ENCODE results near the gene CCDC7. TPM values are rescaled to one million over a fixed set of nuclear protein-coding genes. Genes with fewer than 3 reads are reported as not detected.

Gene CCDC7
- total RNA-seq, 1 experiment from 2014 or later: 6.3 TPM

DNA sequence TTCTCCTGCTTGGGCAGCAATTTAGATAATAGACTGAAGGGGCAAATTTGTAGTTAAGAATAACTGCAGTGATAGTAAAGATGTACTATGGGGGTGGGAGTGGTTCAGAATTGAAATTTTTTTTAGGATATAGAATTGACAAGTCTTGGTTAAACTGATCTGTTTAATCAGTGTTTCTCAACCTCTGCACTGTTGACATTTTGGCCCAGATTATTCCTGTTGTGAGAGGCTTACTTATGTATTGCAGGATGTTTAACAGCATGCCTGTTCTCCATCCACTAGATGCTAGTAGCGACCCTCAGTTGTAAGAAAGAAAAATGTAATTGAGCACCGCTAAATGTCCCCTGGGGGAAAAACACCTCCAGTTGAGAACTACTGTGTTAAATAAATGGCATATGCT lies 176.5 kb downstream of the CCDC7 start:
- no peak overlapping the region for H3K4me3 Mint-ChIP-seq (ENCODE audit: unreplicated experiment)
- H3K27ac Mint-ChIP-seq (ENCODE audit: low read depth, unreplicated experiment): no peak overlapping the region
- no peak for DNase-seq (ENCODE audit: unreplicated experiment)
- intact Hi-C loops (cut with micrococcal nuclease): no loop called here
- CTCF ChIA-PET: no interaction called here
- TF ChIP-seq, protein P1, sequence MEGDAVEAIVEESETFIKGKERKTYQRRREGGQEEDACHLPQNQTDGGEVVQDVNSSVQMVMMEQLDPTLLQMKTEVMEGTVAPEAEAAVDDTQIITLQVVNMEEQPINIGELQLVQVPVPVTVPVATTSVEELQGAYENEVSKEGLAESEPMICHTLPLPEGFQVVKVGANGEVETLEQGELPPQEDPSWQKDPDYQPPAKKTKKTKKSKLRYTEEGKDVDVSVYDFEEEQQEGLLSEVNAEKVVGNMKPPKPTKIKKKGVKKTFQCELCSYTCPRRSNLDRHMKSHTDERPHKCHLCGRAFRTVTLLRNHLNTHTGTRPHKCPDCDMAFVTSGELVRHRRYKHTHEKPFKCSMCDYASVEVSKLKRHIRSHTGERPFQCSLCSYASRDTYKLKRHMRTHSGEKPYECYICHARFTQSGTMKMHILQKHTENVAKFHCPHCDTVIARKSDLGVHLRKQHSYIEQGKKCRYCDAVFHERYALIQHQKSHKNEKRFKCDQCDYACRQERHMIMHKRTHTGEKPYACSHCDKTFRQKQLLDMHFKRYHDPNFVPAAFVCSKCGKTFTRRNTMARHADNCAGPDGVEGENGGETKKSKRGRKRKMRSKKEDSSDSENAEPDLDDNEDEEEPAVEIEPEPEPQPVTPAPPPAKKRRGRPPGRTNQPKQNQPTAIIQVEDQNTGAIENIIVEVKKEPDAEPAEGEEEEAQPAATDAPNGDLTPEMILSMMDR (IDR thresholded peaks at IDR 0.05; ENCODE audit: unreplicated experiment): no peak
- no TSS peak for BruUV-seq (replicated peaks)
- H3K27me3 Mint-ChIP-seq (ENCODE audit: insufficient read depth, unreplicated experiment): no peaks in the 10 kb centered on the region
- H3K9me3 Mint-ChIP-seq (ENCODE audit: unreplicated experiment): peaks cover 4% of the 10 kb centered on the region
- H3K4me1 Mint-ChIP-seq (ENCODE audit: insufficient read depth, unreplicated experiment): no peaks in the 10 kb centered on the region
- POLR2A ChIA-PET: no interaction called here
- no peaks in the 10 kb centered on the region for H3K36me3 Mint-ChIP-seq (ENCODE audit: insufficient read depth, unreplicated experiment)

DNA sequence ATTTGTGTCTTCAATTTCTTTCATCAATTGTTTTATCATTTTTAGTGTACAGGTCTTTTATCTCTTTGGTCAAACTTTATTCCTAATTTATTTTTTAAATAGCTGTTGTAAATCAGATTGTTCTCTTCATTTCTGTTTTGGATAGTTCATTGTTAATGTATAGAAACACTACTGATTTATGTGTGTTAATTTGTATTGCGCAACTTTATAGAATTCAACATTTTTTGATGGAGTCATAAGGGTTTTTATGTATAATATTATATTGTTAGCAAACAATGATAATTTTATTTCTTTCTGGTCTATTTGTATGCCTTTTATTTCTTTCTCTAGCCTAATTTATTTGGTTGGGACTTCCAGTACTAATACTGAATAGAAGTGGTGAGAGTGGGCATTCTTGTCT lies 181.2 kb downstream of the CCDC7 start:
- POLR2A ChIA-PET: no interaction called here
- TF ChIP-seq, protein P1 (IDR thresholded peaks at IDR 0.05; ENCODE audit: unreplicated experiment): no peak
- H3K27me3 Mint-ChIP-seq (ENCODE audit: insufficient read depth, unreplicated experiment): no peaks in the 10 kb centered on the region

GRCh38 chr10:32629910-32630309 lies 184.0 kb downstream of the CCDC7 start:
- no peak overlapping the region for H3K4me3 Mint-ChIP-seq (ENCODE audit: unreplicated experiment)
- ChIA-PET POLR2A (no interaction called here), CTCF (interaction anchor here (0.6 kb wide), 2 partner anchors 44 to 1311 kb away, joined by 3 to 4 read pairs; no protein-coding TSS in a partner anchor)
- no peak overlapping the region for H3K27ac Mint-ChIP-seq (ENCODE audit: low read depth, unreplicated experiment)
- DNase-seq (ENCODE audit: unreplicated experiment): no peak
- intact Hi-C loops (cut with micrococcal nuclease): no loop called here
- no TSS peak for BruUV-seq (replicated peaks)
- TF ChIP-seq, protein P1 (IDR thresholded peaks at IDR 0.05; ENCODE audit: unreplicated experiment): no peak
- H3K27me3 Mint-ChIP-seq (ENCODE audit: insufficient read depth, unreplicated experiment): no peaks in the 10 kb centered on the region
- no peaks in the 10 kb centered on the region for H3K4me1 Mint-ChIP-seq (ENCODE audit: insufficient read depth, unreplicated experiment)
- H3K9me3 Mint-ChIP-seq (ENCODE audit: unreplicated experiment): peaks cover 8% of the 10 kb centered on the region
- H3K36me3 Mint-ChIP-seq (ENCODE audit: insufficient read depth, unreplicated experiment): no peaks in the 10 kb centered on the region

More for the DNA sequence above, 181.2 kb downstream of the CCDC7 start:
- CTCF ChIA-PET: no interaction called here
- Mint-ChIP-seq H3K9me3 (ENCODE audit: unreplicated experiment) (peaks cover 8% of the 10 kb centered on the region), H3K4me3 (ENCODE audit: unreplicated experiment) (no peak overlapping the region), H3K4me1 (ENCODE audit: insufficient read depth, unreplicated experiment) (no peaks in the 10 kb centered on the region), H3K36me3 (ENCODE audit: insufficient read depth, unreplicated experiment) (no peaks in the 10 kb centered on the region), H3K27ac (ENCODE audit: low read depth, unreplicated experiment) (no peak overlapping the region)
- no peak for DNase-seq (ENCODE audit: unreplicated experiment)
- BruUV-seq (replicated peaks): no TSS peak
- intact Hi-C loops (cut with micrococcal nuclease): no loop called here

DNA sequence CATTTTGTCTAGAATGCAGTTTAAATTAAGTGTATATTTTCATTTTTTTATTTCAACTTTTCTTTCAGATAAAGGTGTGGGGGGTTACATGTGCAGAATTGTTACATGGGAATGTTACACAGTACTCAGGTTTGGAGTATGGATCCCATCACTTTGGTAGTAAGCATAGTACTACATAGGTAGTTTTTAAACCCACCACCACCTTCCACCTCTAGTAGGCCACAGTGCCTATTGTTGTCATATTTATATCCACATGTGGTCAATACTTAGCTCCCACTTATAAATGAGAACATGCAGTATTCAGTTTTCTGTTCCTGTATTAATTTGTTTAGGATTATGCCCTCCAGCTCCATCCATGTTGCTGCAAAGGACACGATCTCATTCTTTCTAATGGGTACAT lies 200.6 kb downstream of the CCDC7 start:
- Mint-ChIP-seq H3K27ac (ENCODE audit: low read depth, unreplicated experiment) (no peak overlapping the region), H3K4me3 (ENCODE audit: unreplicated experiment) (no peak overlapping the region), H3K27me3 (ENCODE audit: insufficient read depth, unreplicated experiment) (no peaks in the 10 kb centered on the region), H3K36me3 (ENCODE audit: insufficient read depth, unreplicated experiment) (no peaks in the 10 kb centered on the region), H3K4me1 (ENCODE audit: insufficient read depth, unreplicated experiment) (no peaks in the 10 kb centered on the region), H3K9me3 (ENCODE audit: unreplicated experiment) (peaks cover 10% of the 10 kb centered on the region)
- DNase-seq (ENCODE audit: unreplicated experiment): no peak
- ChIA-PET POLR2A (no interaction called here), CTCF (no interaction called here)
- intact Hi-C loops (cut with micrococcal nuclease): no loop called here
- TF ChIP-seq, protein P1 (IDR thresholded peaks at IDR 0.05; ENCODE audit: unreplicated experiment): no peak
- BruUV-seq (replicated peaks): no TSS peak

Data from MCF 10A (cell line).